C4-2B (cell line): ENCODE results near the gene CLIP3.

Experiments used
- ZFX ChIP-seq: fragments of 450-650 bp; IDR thresholded peaks from 2 replicates; pipeline ENCODE4 v1.6.1; 2017
- TF ChIP-seq, protein P1 (sequence below): fragments of 450-650 bp; conservative IDR thresholded peaks from 2 replicates; pipeline ENCODE4 v1.5.1; 2017; ENCODE audit warnings: mild to moderate bottlenecking

DNA sequence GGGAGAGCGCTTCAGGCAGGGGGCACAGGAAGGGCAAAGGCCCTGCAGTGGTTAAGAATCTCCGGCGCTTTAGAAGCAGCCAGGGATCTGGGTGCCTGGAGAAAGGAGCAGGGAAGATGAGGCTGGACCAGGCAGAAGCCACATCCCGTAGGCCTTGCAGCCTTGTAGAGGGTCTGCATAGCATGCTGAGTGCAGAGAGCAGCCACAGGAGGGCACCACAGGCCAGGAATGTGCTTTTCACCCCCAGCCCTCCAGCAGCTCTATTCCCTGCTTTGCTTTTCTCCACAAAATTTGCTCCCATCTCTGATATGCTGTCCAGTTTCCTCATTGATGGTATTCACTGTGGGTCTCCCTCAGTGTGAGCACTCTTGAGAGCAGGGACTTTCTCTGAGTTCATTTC lies 27.8 kb upstream of the CLIP3 start:
- TF ChIP-seq, protein P1, sequence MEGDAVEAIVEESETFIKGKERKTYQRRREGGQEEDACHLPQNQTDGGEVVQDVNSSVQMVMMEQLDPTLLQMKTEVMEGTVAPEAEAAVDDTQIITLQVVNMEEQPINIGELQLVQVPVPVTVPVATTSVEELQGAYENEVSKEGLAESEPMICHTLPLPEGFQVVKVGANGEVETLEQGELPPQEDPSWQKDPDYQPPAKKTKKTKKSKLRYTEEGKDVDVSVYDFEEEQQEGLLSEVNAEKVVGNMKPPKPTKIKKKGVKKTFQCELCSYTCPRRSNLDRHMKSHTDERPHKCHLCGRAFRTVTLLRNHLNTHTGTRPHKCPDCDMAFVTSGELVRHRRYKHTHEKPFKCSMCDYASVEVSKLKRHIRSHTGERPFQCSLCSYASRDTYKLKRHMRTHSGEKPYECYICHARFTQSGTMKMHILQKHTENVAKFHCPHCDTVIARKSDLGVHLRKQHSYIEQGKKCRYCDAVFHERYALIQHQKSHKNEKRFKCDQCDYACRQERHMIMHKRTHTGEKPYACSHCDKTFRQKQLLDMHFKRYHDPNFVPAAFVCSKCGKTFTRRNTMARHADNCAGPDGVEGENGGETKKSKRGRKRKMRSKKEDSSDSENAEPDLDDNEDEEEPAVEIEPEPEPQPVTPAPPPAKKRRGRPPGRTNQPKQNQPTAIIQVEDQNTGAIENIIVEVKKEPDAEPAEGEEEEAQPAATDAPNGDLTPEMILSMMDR = no peak
- no peak for TF ChIP-seq ZFX
